SK-N-MC (cell line): ENCODE data around the gene CLSTN1.

Source experiments
- EZH2 ChIP-seq: fragments of 200-600 bp; sonication (generic); IDR thresholded peaks from one replicate; pipeline ENCODE4 v1.6.1; 2017; ENCODE audit warnings: antibody characterized with exemption
- POLR2AphosphoS5 ChIP-seq: IDR thresholded peaks from 2 replicates; pipeline ENCODE4 v1.6.1; 2012; ENCODE audit warnings: mild to moderate bottlenecking, low read depth, low read length, borderline replicate concordance

GRCh38 chr1:9822490-9822889 lies 1.3 kb downstream of the CLSTN1 start:
- no peak for TF ChIP-seq POLR2AphosphoS5
- no peak for TF ChIP-seq EZH2
